SK-N-SH (cell line): Measurements from ENCODE around the gene PUM1.

Experiments
- EP300 ChIP-seq, 2 experiments: IDR thresholded peaks; 2 replicates each; pipeline versions ENCODE4 v1.4.0 to v1.6.1; 2012; ENCODE audit warnings: borderline replicate concordance in 1 of 2, low read depth in 1 of 2, low read length in 1 of 2
- EZH2phosphoT487 ChIP-seq: fragments of 200-600 bp; sonication (generic); IDR thresholded peaks from 2 replicates; pipeline ENCODE4 v1.6.1; 2017; ENCODE audit warnings: low read depth, mixed run types, mild to moderate bottlenecking, antibody characterized with exemption, moderate library complexity, borderline replicate concordance
- FOSL2 ChIP-seq: IDR thresholded peaks from 2 replicates; pipeline ENCODE4 v1.4.0; 2012; ENCODE audit warnings: low read depth, mild to moderate bottlenecking, moderate library complexity, borderline replicate concordance
- JUND ChIP-seq: IDR thresholded peaks from 2 replicates; pipeline ENCODE4 v1.4.0; 2012
- MAX ChIP-seq: IDR thresholded peaks from 2 replicates; pipeline ENCODE4 v1.4.0; 2012; ENCODE audit warnings: low read depth
- MXI1 ChIP-seq: IDR thresholded peaks from 2 replicates; pipeline ENCODE4 v1.6.1; 2012; ENCODE audit warnings: mild to moderate bottlenecking, low read depth, low read length, improper control_type of control experiment
- RAD21 ChIP-seq: IDR thresholded peaks from 2 replicates; pipeline ENCODE4 v1.6.1; 2012; ENCODE audit warnings: mild to moderate bottlenecking, low read length
- SIN3A ChIP-seq: IDR thresholded peaks from 2 replicates; pipeline ENCODE4 v1.6.1; 2012; ENCODE audit warnings: low read depth, mild to moderate bottlenecking, low read length, moderate library complexity, borderline replicate concordance
- TAF1 ChIP-seq: IDR thresholded peaks from 2 replicates; pipeline ENCODE4 v1.6.1; 2012; ENCODE audit warnings: low read depth, mild to moderate bottlenecking, low read length, moderate library complexity, borderline replicate concordance
- TEAD4 ChIP-seq: IDR thresholded peaks from 2 replicates; pipeline ENCODE4 v1.4.0; 2012; ENCODE audit warnings: mild to moderate bottlenecking, borderline replicate concordance; ENCODE audit not compliant: insufficient read depth
- YY1 ChIP-seq: IDR thresholded peaks from 2 replicates; pipeline ENCODE4 v1.4.0; 2012; ENCODE audit warnings: low read depth, mild to moderate bottlenecking
- TF ChIP-seq, protein P1 (sequence below): fragments of 200-600 bp; sonication (generic); IDR thresholded peaks from 2 replicates; pipeline ENCODE4 v1.6.1; 2017; ENCODE audit warnings: antibody characterized with exemption, mild to moderate bottlenecking, moderate library complexity
- TF ChIP-seq, protein P2 (sequence below): IDR thresholded peaks from 2 replicates; pipeline ENCODE4 v1.6.1; 2012; ENCODE audit warnings: mild to moderate bottlenecking, low read depth, low read length, moderate library complexity

GRCh38 chr1:31027693-31028526 is 37.6 kb downstream of the PUM1 start:
- TF ChIP-seq TAF1 (no peak), EP300 (IDR thresholded peaks at IDR 0.05; ENCODE audit: borderline replicate concordance in 1 of 2, low read depth in 1 of 2, low read length in 1 of 2) (no peak), MAX (no peak), YY1 (no peak), SIN3A (no peak), TEAD4 (no peak), FOSL2 (no peak), RAD21 (no peak), JUND (no peak), MXI1 (no peak), EZH2phosphoT487 (no peak)
- TF ChIP-seq, protein P1, sequence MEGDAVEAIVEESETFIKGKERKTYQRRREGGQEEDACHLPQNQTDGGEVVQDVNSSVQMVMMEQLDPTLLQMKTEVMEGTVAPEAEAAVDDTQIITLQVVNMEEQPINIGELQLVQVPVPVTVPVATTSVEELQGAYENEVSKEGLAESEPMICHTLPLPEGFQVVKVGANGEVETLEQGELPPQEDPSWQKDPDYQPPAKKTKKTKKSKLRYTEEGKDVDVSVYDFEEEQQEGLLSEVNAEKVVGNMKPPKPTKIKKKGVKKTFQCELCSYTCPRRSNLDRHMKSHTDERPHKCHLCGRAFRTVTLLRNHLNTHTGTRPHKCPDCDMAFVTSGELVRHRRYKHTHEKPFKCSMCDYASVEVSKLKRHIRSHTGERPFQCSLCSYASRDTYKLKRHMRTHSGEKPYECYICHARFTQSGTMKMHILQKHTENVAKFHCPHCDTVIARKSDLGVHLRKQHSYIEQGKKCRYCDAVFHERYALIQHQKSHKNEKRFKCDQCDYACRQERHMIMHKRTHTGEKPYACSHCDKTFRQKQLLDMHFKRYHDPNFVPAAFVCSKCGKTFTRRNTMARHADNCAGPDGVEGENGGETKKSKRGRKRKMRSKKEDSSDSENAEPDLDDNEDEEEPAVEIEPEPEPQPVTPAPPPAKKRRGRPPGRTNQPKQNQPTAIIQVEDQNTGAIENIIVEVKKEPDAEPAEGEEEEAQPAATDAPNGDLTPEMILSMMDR, result no peak
- TF ChIP-seq, protein P2, sequence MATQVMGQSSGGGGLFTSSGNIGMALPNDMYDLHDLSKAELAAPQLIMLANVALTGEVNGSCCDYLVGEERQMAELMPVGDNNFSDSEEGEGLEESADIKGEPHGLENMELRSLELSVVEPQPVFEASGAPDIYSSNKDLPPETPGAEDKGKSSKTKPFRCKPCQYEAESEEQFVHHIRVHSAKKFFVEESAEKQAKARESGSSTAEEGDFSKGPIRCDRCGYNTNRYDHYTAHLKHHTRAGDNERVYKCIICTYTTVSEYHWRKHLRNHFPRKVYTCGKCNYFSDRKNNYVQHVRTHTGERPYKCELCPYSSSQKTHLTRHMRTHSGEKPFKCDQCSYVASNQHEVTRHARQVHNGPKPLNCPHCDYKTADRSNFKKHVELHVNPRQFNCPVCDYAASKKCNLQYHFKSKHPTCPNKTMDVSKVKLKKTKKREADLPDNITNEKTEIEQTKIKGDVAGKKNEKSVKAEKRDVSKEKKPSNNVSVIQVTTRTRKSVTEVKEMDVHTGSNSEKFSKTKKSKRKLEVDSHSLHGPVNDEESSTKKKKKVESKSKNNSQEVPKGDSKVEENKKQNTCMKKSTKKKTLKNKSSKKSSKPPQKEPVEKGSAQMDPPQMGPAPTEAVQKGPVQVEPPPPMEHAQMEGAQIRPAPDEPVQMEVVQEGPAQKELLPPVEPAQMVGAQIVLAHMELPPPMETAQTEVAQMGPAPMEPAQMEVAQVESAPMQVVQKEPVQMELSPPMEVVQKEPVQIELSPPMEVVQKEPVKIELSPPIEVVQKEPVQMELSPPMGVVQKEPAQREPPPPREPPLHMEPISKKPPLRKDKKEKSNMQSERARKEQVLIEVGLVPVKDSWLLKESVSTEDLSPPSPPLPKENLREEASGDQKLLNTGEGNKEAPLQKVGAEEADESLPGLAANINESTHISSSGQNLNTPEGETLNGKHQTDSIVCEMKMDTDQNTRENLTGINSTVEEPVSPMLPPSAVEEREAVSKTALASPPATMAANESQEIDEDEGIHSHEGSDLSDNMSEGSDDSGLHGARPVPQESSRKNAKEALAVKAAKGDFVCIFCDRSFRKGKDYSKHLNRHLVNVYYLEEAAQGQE, result no peak
